ENCODE data around the gene RARS2. TPM values are rescaled to one million over a fixed set of nuclear protein-coding genes. Genes with fewer than 3 reads are reported as not detected.
"Not testable (repeated sequence)": the region's sequence is repeated elsewhere in the genome, so short reads cannot be mapped to it uniquely, and the experiment has no call there.

RARS2 gene, protein sequence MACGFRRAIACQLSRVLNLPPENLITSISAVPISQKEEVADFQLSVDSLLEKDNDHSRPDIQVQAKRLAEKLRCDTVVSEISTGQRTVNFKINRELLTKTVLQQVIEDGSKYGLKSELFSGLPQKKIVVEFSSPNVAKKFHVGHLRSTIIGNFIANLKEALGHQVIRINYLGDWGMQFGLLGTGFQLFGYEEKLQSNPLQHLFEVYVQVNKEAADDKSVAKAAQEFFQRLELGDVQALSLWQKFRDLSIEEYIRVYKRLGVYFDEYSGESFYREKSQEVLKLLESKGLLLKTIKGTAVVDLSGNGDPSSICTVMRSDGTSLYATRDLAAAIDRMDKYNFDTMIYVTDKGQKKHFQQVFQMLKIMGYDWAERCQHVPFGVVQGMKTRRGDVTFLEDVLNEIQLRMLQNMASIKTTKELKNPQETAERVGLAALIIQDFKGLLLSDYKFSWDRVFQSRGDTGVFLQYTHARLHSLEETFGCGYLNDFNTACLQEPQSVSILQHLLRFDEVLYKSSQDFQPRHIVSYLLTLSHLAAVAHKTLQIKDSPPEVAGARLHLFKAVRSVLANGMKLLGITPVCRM
- 25.5 and 27.6 TPM in 2 replicates for total RNA-seq

DNA sequence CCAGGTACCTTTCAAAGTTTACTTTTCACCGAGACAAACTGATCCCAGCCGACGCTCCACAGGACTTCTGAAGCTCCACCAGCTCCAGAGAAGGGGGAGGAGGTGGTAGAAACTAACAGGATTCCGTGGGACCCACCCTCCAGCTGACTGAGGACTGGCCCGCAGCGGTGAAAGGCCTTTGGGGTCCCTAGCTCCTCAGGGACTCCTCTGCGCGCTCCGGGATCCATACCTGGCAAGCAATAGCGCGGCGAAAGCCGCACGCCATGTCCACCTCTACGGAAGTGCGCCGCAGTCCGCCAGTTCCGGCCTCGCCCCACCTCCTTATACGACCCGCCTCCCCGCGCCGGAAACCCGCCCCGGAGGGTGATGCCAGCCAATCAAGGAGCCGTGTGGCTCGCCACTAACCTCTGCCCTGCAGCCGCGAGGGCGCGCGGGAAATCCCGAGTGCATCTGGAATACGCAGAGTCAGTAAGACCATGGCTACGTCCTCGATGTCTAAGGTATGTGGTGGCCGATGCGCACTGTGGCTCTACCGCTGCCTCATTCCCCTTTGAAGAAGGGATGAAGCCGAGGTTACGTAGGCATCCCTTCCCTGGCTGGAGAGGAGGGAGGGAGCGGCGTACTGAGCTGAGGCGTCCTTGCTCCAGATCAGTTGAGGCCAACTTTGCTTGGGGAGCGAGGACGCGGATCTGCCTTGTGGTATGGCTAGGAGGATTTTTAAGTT is at the start of gene RARS2, which contains the start of gene ORC3:
TSS of gene RARS2 (minus strand) at position 295 of the 724 bp plus-strand sequence. CDS start at position 265, 30 bp downstream.
TSS of gene ORC3 (plus strand) at position 443 of the 724 bp plus-strand sequence. CDS start at position 477, 34 bp downstream.
- intact Hi-C loops (cut with micrococcal nuclease) = loop anchor here (1.0 to 10.0 kb wide), 15 partner anchors 15 to 1765 kb away; partner anchors contain the start of genes AKIRIN2, PNRC1, RNGTT and SLC35A1

DNA sequence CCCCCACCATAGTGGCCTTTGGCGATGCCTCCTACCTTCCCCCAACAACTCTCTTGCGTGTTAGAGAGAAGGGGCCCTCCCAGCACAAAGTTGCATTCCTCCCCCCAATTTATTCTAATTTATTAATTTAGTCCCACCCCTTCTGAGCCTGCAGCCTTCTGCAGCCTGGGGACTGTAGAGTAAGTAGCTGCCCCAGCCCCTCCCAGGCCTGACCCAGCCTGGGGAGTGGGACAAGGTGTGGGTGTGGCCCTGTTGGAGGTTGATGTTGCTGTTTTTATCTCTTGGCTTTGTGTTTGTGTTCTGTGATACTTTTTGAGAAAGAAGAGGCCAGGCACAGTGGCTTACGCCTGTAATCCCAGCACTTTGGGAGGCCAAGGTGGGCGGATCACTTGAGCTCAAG is 49.6 kb upstream of the RARS2 start:
- intact Hi-C loops (cut with micrococcal nuclease) = no loop called here

DNA sequence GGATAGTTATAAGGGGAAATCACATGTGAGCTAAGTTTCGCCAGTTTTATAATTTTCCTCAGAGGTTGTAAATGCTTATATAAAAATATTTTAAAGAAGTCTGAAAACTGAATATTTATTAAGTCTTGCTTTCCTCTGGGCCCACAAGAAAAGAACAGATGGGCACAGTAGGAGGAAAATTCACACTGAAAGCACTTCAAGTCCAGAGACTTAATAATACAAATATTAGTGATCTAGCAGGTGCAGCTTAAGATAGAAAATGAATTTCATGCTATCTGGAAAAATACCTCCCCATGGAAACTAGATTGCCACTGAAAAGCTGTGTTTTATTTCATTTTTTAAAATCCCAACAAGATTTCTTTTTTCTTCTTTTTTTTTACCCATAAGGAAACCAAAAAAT is 47.3 kb upstream of the RARS2 start:
- intact Hi-C loops (cut with micrococcal nuclease) = no loop called here

DNA sequence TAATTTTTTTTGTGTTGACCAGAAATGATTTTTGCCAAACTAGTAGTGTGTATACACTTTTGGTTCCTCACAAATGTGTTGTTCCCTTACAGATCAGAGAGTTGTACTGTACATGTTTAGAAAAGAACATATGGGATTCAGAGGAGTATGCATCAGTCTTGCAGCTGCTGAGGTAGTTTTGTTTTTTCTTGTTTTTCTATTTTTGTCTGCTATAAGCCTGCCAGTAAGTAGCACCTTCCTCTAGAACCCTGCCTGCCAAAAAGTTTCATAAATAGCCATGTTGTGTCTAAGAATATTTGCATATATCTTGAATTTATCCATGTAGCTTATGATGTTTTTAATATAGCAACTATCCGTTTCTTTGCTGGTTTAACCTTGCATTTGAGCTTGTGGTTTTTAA is 46.5 kb upstream of the RARS2 start:
- intact Hi-C loops (cut with micrococcal nuclease) = no loop called here

DNA sequence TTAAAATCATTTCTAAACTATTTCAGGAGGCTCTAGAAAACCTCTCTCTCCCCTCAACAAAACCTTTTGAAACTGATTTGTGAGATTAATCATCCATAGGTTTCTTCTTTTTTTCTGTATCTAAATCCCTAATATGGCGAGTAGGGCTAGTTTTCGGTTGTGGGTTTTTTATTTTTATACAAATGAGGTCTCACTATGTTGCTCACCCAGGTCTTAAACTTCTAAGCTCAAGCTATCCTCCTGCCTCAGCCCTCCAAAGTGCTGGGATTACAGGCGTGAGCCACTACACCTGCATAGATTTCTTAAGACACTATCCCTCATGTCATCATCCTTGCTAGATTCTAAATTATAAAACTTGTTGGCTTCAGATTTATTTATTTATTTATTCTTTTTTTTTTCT is 44.1 kb upstream of the RARS2 start:
- intact Hi-C loops (cut with micrococcal nuclease) = no loop called here

DNA sequence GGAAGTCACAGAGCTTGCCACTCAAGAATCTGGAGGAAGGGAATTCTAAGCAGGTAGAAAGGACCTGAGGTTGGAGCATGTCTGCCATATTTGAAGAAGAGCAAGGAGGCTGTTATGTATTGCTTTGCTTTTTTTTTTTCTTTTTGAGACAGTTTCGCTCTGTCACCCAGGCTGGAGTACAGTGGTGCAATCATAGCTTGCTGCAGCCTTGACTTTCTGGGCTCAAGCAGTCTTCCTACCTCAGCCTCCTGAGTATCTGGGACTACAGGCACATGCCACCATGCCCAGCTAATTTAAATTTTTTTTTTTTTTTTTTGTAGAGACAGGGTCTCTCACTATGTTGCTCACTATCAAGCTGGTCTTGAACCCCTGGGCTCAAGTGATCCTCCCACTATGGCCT is 41.0 kb upstream of the RARS2 start:
- intact Hi-C loops (cut with micrococcal nuclease) = no loop called here

DNA sequence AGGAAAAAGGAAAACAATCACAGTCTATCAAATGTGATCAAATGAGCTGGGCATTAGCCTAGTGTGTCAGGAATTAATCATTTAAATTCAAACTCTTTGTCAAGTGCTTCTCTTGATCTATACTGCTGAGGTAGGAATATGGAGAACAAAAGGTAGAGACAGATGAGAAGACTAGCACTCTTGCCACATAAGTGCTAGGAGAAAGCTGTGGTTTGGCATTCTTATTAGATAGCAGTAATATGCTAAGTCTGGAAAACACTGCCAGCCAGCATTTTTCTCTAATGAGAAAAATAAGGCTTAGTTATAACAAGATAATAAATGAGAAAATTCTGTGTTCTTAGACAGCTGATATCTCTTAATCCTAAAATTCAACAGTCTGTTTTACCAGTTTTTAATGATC is 39.1 kb upstream of the RARS2 start:
- intact Hi-C loops (cut with micrococcal nuclease) = no loop called here

DNA sequence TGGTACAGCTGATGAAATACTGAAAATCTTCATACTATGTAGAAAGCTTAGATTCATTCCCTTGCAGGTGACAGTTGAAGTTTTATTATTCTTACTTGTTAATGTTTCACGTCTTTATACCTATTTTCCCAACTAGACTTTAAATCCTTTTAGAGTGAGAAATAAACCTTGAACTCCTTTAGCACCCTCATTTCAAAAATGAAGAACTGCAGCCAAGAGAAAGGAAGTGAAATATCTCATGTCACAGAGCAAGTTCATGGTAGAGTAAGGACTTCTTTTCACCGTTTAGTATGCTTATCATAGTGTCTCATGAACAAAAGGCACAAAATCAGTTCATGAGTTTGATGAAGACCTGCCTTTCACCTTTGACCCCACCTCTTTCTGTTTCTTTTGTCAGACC is 38.6 kb upstream of the RARS2 start:
- intact Hi-C loops (cut with micrococcal nuclease) = no loop called here

DNA sequence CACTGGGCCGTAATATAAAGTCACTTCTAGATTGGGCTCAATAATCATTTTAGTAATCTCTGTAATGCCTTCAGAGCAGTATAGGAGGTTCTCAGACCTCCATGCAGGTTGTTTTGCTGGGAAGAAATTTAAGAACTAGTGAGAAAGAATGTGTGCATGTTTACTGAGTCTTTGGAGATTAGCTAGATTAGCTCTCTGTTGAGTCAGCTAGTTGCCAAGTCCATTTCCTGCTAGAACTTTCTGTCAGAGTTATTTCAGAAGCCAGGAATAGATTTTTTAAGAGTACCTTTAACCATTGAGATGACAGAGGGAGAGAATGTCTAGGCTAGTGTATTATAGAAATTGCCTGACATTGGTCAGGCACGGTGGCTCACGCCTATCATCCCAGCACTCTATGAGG is 33.5 kb upstream of the RARS2 start:
- intact Hi-C loops (cut with micrococcal nuclease) = no loop called here

DNA sequence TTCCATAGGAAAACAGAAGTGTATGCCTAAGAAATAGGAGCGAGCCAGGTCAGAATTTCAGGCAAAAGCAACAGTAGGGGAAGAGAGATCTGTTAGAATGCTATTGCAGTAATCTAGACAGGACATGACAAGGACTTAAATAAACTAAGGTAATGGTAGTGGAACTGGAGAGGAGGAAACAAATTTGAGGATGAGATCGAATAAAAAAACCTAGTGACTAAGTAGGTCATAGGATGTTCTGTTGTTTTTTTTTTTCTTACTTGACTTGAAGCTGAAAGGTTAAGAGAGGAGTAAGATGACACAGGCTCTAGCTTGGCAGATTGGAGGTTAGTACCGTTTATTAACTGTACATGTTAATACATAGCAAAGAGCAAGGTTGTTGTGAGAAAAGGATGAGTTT is 28.7 kb upstream of the RARS2 start:
- intact Hi-C loops (cut with micrococcal nuclease) = no loop called here

DNA sequence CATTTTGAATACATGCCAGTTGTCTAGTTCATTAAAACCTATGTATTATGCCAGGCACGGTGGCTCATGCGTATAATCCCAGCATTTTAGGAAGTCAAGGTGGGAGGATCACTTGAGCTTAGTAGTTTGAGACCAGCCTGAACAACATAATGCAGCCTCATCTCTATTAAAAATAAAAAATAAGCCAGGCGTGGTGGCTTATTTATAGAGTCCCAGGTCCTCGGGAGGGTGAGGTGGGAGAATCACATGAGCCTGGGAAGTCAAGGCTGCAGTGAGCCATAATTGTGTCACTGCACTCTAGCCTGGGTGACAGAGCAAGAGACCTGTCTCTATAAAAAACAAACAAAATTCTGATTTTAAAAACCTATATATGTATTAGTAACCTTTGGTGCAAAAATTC is 27.6 kb upstream of the RARS2 start:
- intact Hi-C loops (cut with micrococcal nuclease) = no loop called here

DNA sequence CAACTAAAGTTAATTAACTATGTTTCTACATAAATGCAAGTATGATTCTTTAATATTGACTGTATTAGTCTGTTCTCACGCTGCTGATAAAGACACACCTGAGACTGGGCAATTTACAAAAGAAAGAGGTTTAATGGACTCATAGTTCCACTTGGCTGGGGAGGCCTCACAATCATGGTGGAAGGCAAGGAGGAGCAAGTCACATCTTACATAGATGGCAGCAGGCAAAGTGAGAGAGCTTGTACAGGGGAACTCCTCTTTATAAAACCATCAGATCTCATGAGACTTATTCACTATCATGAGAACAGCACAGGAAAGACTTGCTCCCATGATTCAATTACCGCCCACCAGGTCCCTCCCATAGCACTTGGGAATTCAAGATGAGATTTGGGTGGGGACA is 23.2 kb upstream of the RARS2 start:
- intact Hi-C loops (cut with micrococcal nuclease) = not testable (repeated sequence)

DNA sequence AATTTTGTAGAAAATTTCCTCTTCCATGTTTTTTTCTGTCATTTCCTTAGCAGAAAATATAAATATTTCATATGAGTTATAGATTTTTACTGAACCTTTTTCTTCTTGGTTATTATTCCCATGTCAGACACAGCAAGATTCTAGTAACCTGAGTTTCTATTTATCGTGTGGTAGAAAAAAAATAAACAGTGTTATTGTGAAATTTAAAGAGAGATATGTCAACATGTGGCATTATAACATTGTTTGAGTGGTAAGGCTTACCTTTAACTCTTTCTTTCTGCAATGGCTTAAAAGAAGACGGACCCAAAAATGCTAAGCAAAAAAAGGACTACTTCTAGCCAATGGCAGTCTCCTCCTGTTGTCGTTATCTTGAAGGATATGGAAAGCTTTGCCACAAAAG is 19.0 kb upstream of the RARS2 start:
- intact Hi-C loops (cut with micrococcal nuclease) = no loop called here

DNA sequence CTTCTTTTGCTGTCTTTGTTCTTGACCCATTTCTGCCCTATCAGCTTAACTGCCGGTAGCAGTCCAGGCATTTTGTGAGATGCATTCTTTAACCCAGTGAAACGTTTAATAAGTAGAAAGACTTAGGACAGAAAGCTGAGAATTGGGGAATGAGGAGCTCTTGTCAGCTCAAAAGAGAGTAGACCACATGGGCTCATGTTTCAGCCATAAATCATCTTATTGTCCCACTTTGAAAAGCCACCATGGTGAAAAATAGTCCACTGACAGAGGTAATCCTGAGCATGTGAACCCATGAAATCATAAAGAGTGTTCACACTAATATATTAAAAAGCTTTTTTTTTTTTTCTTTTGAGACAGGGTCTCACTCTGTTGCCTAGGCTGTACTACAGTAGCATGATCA is 16.4 kb upstream of the RARS2 start:
- intact Hi-C loops (cut with micrococcal nuclease) = no loop called here

DNA sequence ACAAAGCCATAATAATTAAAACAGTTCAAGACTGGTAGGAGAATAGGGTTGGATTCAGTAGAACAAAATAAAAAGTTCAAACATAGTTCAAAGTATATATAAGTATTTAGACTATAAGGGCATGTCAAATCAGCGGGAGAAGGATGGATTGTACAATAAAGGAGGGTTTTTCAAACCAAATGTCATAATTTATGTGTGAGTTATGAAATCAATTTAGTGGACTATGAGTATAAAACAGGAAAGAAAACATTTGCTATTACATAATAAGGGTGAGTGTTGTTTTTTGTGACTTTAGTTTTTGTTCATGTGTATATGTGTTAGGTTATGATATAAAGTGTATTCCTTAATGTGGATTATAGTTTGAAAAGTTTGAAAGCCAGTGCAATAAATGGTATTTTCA is 10.8 kb upstream of the RARS2 start:
- intact Hi-C loops (cut with micrococcal nuclease) = no loop called here

DNA sequence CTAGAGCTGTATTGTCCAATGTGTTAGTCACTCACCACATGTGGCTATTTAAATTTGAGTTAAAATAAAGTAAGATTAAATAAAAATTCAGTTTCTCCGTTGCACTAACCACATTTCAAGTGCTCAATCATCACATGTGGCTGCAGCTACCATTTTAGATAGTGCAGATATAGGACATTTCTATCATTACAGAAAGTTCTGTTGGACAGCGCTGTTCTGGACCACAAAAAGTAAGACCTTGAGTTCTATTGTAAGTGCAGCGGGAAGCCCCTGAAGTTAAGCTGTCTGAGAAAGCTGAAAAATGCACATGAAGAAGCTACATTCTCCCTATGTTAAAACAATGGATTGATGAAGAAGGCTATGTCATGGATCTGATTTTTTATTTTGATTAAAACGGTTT is 1.2 kb upstream of the RARS2 start:
- intact Hi-C loops (cut with micrococcal nuclease) = loop anchor here (1.0 to 10.0 kb wide), 14 partner anchors 16 to 1764 kb away; partner anchors contain the start of genes AKIRIN2, RNGTT, SLC35A1 and SMIM8

DNA sequence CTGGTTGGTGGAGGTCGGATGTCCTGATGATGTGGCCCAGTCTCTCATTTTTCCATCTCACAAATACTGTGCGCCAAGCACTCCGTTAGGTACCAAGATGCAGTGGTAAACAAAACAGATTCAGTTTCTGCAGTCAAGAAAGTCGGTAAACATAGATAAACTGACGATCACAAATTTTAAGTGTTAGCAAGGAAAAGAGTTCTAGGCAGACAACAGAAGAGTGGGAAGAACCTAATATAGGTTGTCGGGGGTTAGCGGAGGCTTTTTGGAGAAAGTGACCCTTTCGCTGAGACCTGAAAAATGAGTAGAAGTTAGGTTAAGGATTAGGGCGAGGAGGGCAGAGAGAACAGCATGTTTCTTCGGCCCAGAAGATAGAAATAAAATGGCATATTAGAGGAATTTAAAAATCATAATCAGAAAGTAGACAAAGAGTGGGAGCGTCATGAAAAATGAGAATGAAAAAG is 662 bp upstream of the RARS2 start:
- intact Hi-C loops (cut with micrococcal nuclease) = loop anchor here (1.0 to 10.0 kb wide), 14 partner anchors 15 to 1764 kb away; partner anchors contain the start of genes AKIRIN2, RNGTT, SLC35A1 and SMIM8

DNA sequence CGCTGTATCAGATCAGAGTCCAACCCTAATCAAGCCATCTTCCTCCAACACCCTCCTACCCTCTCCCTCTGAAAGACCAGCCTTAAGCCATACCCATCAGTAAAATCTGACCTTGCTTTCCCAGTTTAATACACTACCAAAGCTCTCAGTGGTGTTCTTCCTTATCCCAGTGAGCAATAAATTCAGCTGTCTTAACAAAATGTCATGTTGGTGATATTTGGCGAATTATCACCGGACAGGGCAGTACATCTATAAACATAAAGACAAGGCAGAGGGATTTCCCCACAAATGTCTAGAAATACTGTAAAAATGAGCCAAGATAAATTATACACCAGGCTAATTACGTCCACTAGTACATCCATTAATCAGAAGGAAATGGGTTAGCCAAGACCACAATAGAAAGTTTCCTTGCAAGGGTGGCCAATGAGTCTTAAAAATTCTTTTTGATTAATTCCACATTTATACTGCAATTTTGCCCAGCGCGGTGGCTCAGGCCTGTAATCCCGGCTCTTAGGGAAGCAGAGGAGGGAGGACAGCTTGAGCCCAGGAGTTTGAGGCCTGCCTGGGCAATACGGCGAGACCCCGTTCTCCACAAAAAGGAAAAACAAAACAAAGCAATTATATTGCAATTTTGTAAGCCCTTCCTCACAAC is 905 bp downstream of the RARS2 start:
- intact Hi-C loops (cut with micrococcal nuclease) = loop anchor here (1.0 kb wide), 1 partner anchor 1491 kb away; the partner anchor contains the start of gene PNRC1

DNA sequence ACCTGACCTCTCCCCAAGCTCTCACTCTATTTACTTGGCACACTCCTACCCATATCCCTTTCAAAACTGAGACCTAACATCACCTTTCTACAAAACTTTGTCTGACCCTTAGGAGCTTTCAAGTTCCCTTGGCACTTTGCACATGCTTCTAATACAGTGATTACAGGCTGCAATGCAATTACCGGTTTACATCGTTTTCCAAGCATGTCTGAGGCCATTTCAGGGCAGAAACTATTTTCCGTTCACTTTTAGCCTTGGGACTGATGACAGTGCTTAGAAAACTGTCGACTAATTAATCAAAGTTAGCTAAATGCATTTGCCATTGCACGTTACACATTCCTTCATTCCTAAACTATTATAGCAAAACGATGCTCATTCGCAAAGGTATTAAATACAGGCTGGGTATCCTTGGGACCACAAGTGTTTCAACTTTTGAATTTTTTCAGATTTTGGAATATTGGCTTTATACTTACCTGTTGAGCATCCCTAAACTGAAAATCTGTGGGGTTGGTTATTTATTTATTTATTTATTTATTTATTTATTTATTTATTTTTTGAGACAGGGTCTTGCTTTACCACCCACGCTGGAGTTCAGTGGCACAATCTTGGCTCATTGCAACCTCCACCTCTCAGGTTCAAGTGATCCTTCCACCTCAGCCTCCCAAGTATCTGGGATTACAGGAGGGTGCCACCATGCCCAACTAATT is 3.3 kb downstream of the RARS2 start:
- intact Hi-C loops (cut with micrococcal nuclease) = no loop called here

DNA sequence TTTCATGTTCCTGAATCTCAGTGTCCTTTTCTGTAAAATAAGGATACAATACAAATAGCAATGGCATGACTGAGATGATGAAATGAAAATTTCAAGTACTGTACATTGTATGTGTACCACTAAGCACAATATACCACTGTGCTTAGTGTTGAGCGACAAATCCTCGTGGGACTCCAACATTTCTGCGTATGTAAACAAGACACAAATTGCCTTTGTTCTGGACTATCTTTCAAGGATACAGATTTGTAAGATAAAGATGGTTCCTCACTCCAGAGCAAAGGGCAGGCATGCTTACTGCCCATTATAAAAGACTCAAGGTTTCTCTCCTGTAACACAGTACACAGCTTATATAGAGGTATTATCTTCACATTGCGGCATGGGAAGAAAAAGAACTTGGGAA is 6.0 kb downstream of the RARS2 start:
- intact Hi-C loops (cut with micrococcal nuclease) = no loop called here
